ENCODE results near the gene SNX3. TPM values are rescaled to one million over a fixed set of nuclear protein-coding genes. Genes with fewer than 3 reads are reported as not detected.

The SNX3 gene
- total RNA-seq, 1 experiment from 2014 or later, result 110 TPM

DNA sequence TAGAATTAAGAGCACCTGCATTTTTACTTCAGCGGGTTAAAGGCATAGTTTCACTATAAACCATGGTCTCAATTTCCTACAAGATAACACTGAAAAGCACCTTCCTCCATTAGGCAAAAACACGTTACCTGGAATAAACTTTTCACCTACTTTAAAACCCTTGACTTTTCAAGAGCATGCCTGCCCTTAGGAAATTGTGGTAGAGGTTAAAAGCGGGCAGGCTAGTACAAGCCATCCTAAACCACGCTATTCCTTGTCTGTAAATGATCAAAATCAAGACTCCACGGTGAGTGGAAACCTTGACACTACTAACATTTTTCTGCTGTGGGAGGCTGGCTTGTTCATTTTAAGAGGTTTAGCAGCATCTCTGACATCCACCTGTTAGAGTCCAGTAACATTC is 51.1 kb downstream of the SNX3 start:
- H3K9me3 ChIP-seq (ENCODE audit: low read length), result no peaks in the 10 kb centered on the region
- H3K4me1 ChIP-seq (ENCODE audit: insufficient read depth, low read length), result no peaks in the 10 kb centered on the region
- H3K27me3 ChIP-seq (ENCODE audit: low read length), result no peaks in the 10 kb centered on the region
- no peaks in the 10 kb centered on the region for H3K9me2 ChIP-seq (replicated peaks; ENCODE audit: low read length)
- ChIA-PET POLR2A (ENCODE audit: unreplicated experiment) (no interaction called here), CTCF (no interaction called here)
- no peak overlapping the region for H3K9ac ChIP-seq (ENCODE audit: low read length)
- TF ChIP-seq, protein P1, sequence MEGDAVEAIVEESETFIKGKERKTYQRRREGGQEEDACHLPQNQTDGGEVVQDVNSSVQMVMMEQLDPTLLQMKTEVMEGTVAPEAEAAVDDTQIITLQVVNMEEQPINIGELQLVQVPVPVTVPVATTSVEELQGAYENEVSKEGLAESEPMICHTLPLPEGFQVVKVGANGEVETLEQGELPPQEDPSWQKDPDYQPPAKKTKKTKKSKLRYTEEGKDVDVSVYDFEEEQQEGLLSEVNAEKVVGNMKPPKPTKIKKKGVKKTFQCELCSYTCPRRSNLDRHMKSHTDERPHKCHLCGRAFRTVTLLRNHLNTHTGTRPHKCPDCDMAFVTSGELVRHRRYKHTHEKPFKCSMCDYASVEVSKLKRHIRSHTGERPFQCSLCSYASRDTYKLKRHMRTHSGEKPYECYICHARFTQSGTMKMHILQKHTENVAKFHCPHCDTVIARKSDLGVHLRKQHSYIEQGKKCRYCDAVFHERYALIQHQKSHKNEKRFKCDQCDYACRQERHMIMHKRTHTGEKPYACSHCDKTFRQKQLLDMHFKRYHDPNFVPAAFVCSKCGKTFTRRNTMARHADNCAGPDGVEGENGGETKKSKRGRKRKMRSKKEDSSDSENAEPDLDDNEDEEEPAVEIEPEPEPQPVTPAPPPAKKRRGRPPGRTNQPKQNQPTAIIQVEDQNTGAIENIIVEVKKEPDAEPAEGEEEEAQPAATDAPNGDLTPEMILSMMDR (conservative IDR thresholded peaks at IDR 0.05; ENCODE audit: low read depth, low read length), result no peak
- TF ChIP-seq EZH2 (IDR thresholded peaks at IDR 0.05; ENCODE audit: low read length, unreplicated experiment) (no peak), EZH2phosphoT487 (IDR thresholded peaks at IDR 0.05; ENCODE audit: borderline replicate concordance, low read length) (no peak)
- H4K20me1 ChIP-seq (ENCODE audit: low read length), result no peaks in the 10 kb centered on the region
- DNase-seq (no peak), ATAC-seq (no peak)
- H3K36me3 ChIP-seq (ENCODE audit: low read depth, low read length), result no peaks in the 10 kb centered on the region; the same call in 1 of the 2 replicates
- no peaks in the 10 kb centered on the region for H3K79me2 ChIP-seq (ENCODE audit: low read length)
- no peak overlapping the region for H2AFZ ChIP-seq (ENCODE audit: low read length)
- H3K4me3 ChIP-seq (ENCODE audit: low read length), result no peak overlapping the region
- intact Hi-C loops (cut with micrococcal nuclease), result no loop called here
- H3K27ac ChIP-seq (ENCODE audit: low read length), result no peak overlapping the region
- BruUV-seq (replicated peaks), result no TSS peak
- H3F3A ChIP-seq (ENCODE audit: low read length, unreplicated experiment), result no peaks in the 10 kb centered on the region
- no peak overlapping the region for H3K4me2 ChIP-seq (ENCODE audit: low read length)

DNA sequence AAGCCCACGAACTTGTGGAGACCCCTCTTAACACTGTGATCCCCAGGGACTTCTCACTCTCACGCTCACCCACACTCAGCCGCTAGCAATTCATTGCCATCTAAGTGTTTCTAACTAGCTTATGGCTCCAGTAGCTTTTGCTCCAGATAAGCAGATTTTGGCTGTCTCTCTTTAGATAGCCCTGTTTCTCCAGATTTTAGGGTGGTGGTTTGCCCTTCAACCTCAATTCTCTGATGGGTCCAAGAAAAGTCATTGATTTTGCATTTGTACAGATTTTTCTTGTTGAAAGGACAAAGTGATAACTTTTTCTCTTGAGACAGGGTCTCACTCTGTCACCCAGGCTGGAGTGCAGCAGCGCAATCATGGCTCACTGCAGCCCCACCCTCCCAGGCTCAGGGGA is 53.8 kb downstream of the SNX3 start:
- Histone ChIP-seq H3K4me2 (ENCODE audit: low read length) (no peak overlapping the region), H3K9me2 (replicated peaks; ENCODE audit: low read length) (no peaks in the 10 kb centered on the region), H3F3A (ENCODE audit: low read length, unreplicated experiment) (no peaks in the 10 kb centered on the region), H3K27me3 (ENCODE audit: low read length) (no peaks in the 10 kb centered on the region), H2AFZ (ENCODE audit: low read length) (no peak overlapping the region), H3K9ac (ENCODE audit: low read length) (no peak overlapping the region), H3K4me1 (ENCODE audit: insufficient read depth, low read length) (no peaks in the 10 kb centered on the region), H3K36me3 (ENCODE audit: low read depth, low read length) (no peaks in the 10 kb centered on the region; the same call in 1 of the 2 replicates), H3K79me2 (ENCODE audit: low read length) (no peaks in the 10 kb centered on the region), H3K9me3 (ENCODE audit: low read length) (no peaks in the 10 kb centered on the region), H4K20me1 (ENCODE audit: low read length) (no peaks in the 10 kb centered on the region), H3K27ac (ENCODE audit: low read length) (no peak overlapping the region), H3K4me3 (ENCODE audit: low read length) (no peak overlapping the region)
- CTCF ChIA-PET, result no interaction called here
- TF ChIP-seq, protein P1 (conservative IDR thresholded peaks at IDR 0.05; ENCODE audit: low read depth, low read length), result no peak
- TF ChIP-seq EZH2 (IDR thresholded peaks at IDR 0.05; ENCODE audit: low read length, unreplicated experiment) (no peak), EZH2phosphoT487 (IDR thresholded peaks at IDR 0.05; ENCODE audit: borderline replicate concordance, low read length) (no peak)
- DNase-seq (no peak), ATAC-seq (no peak)
- intact Hi-C loops (cut with micrococcal nuclease), result no loop called here
- BruUV-seq (replicated peaks), result no TSS peak
- POLR2A ChIA-PET (ENCODE audit: unreplicated experiment), result no interaction called here

DNA sequence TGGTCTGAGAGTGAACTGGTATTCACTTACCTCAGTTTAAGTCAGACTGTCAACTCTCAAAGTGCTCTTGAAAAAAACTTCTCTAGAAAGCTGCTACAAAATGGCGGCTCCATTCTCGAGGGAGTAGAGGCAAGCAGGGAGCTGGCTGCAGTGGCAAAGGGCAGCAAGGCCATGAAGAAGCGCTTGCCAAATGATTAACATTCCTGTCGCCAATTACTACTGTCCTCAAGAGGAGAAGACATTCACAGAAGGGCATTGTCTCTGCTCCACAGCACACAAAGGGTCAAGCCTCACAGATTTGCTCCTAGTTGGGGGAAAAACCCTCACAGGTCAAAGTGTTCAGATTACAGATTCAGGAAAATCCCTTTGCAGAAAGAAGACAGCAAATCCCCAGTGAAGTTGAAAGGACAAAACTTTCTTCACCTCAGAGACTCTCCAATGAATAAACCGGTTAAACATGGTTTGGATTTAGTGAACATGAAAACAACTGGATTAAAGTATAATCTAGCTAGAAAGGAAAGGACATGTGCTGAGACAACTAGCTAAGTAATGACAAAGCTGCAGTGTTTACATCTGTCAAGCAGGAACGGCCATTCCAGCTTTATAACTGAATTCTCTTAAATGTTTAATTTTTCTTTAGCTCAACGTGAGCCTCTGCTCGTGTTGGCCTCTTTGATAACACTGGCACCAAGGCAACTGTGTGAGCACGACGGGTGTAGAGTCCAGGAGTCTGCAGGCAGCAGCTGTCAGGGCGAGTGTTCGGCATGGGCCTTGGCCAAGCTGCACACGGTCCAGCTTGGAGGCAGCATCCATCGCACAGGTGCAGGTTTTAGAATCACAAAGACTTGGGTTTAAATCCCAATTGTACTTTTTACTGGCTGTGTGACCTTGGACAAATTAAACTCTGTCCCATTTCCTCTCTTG is 57.4 kb downstream of the SNX3 start:
- no peaks in the 10 kb centered on the region for H3K9me3 ChIP-seq (ENCODE audit: low read length)
- ChIA-PET CTCF (no interaction called here), POLR2A (ENCODE audit: unreplicated experiment) (interaction anchor here (0.6 kb wide), 2 partner anchors 84 to 300 kb away, joined by 3 to 4 read pairs; no protein-coding TSS in a partner anchor)
- no peak overlapping the region for H2AFZ ChIP-seq (ENCODE audit: low read length)
- intact Hi-C loops (cut with micrococcal nuclease), result no loop called here
- H3K36me3 ChIP-seq (ENCODE audit: low read depth, low read length), result no peaks in the 10 kb centered on the region
- ATAC-seq (no peak), DNase-seq (no peak)
- no peaks in the 10 kb centered on the region for H3K9me2 ChIP-seq (replicated peaks; ENCODE audit: low read length)
- no peak overlapping the region for H3K27ac ChIP-seq (ENCODE audit: low read length)
- no peaks in the 10 kb centered on the region for H3K79me2 ChIP-seq (ENCODE audit: low read length)
- no peak overlapping the region for H3K9ac ChIP-seq (ENCODE audit: low read length)
- H4K20me1 ChIP-seq (ENCODE audit: low read length), result no peaks in the 10 kb centered on the region
- BruUV-seq (replicated peaks), result no TSS peak
- H3K4me1 ChIP-seq (ENCODE audit: insufficient read depth, low read length), result peaks cover 10% of the 10 kb centered on the region
- no peaks in the 10 kb centered on the region for H3F3A ChIP-seq (ENCODE audit: low read length, unreplicated experiment)
- no peak for TF ChIP-seq EZH2phosphoT487 (IDR thresholded peaks at IDR 0.05; ENCODE audit: borderline replicate concordance, low read length)
- TF ChIP-seq, protein P1 (conservative IDR thresholded peaks at IDR 0.05; ENCODE audit: low read depth, low read length), result no peak
- TF ChIP-seq EZH2 (IDR thresholded peaks at IDR 0.05; ENCODE audit: low read length, unreplicated experiment), result no peak
- H3K27me3 ChIP-seq (ENCODE audit: low read length), result no peaks in the 10 kb centered on the region
- H3K4me2 ChIP-seq (ENCODE audit: low read length), result no peak overlapping the region
- H3K4me3 ChIP-seq (ENCODE audit: low read length), result no peak overlapping the region
